ENCODE measurements around the gene PAQR9.
"Not testable (repeated sequence)": the region's sequence is repeated elsewhere in the genome, so short reads cannot be mapped to it uniquely, and the experiment has no call there.

The PAQR9 gene

GRCh38 chr3:142963516-142964448, at the start of gene PAQR9:
Gene PAQR9, minus strand, starts transcription at chr3:142963674. Its CDS starts 338 bp downstream, at chr3:142963336.
- no peak for DNase-seq (ENCODE audit: low read depth in 2 of 2, low spot score in 1 of 2)

- no peak for DNase-seq (ENCODE audit: low read depth in 2 of 2, low spot score in 1 of 2)
These were observed 48.2 kb upstream of the PAQR9 start for GRCh38 chr3:143011705-143012104.

GRCh38 chr3:143010024-143010423, 46.5 kb upstream of the PAQR9 start:
- no peak for DNase-seq (ENCODE audit: low read depth in 2 of 2, low spot score in 1 of 2)

- DNase-seq (ENCODE audit: low read depth in 2 of 2, low spot score in 1 of 2) = no peak
These were observed 41.3 kb upstream of the PAQR9 start for GRCh38 chr3:143004823-143005222.

- DNase-seq (ENCODE audit: low read depth in 2 of 2, low spot score in 1 of 2) = no peak
These were observed 39.3 kb upstream of the PAQR9 start for GRCh38 chr3:143002727-143003126.

GRCh38 chr3:143002083-143002712, 38.7 kb upstream of the PAQR9 start:
- no peak for DNase-seq (ENCODE audit: low read depth in 2 of 2, low spot score in 1 of 2)

GRCh38 chr3:143001369-143002082, 38.1 kb upstream of the PAQR9 start, which contains the start of gene U2SURP:
Gene U2SURP, plus strand, starts transcription at chr3:143001570. Its CDS starts 59 bp downstream, at chr3:143001629.
- DNase-seq (ENCODE audit: low read depth in 2 of 2, low spot score in 1 of 2) = peak; percentile 70 to 78

- peak in 1 of 2 donors; percentile 11 for DNase-seq (ENCODE audit: low read depth in 2 of 2, low spot score in 1 of 2)
These were observed 37.5 kb upstream of the PAQR9 start for GRCh38 chr3:143001034-143001368.

GRCh38 chr3:143000528-143000927, 37.1 kb upstream of the PAQR9 start:
- no peak for DNase-seq (ENCODE audit: low read depth in 2 of 2, low spot score in 1 of 2)

GRCh38 chr3:142999881-143000280, 36.4 kb upstream of the PAQR9 start:
- DNase-seq (ENCODE audit: low read depth in 2 of 2, low spot score in 1 of 2) = no peak

GRCh38 chr3:142998439-142998838, 35.0 kb upstream of the PAQR9 start:
- DNase-seq (ENCODE audit: low read depth in 2 of 2, low spot score in 1 of 2) = no peak

- DNase-seq (ENCODE audit: low read depth in 2 of 2, low spot score in 1 of 2) = no peak
These were observed 33.9 kb upstream of the PAQR9 start for GRCh38 chr3:142997330-142997729.

- peak; percentile 18 to 38 for DNase-seq (ENCODE audit: low read depth in 2 of 2, low spot score in 1 of 2)
These were observed 30.5 kb upstream of the PAQR9 start for GRCh38 chr3:142993958-142994442.

GRCh38 chr3:142992323-142992722, 28.8 kb upstream of the PAQR9 start:
- no peak for DNase-seq (ENCODE audit: low read depth in 2 of 2, low spot score in 1 of 2)

- no peak for DNase-seq (ENCODE audit: low read depth in 2 of 2, low spot score in 1 of 2)
These were observed 27.2 kb upstream of the PAQR9 start for GRCh38 chr3:142990721-142991120.

GRCh38 chr3:142988826-142989225, 25.4 kb upstream of the PAQR9 start:
- DNase-seq (ENCODE audit: low read depth in 2 of 2, low spot score in 1 of 2) = not testable (repeated sequence)

- DNase-seq (ENCODE audit: low read depth in 2 of 2, low spot score in 1 of 2) = not testable (repeated sequence)
These were observed 24.7 kb upstream of the PAQR9 start for GRCh38 chr3:142988221-142988620.

- DNase-seq (ENCODE audit: low read depth in 2 of 2, low spot score in 1 of 2) = no peak
These were observed 24.2 kb upstream of the PAQR9 start for GRCh38 chr3:142987707-142988106.

- DNase-seq (ENCODE audit: low read depth in 2 of 2, low spot score in 1 of 2) = no peak
These were observed 23.7 kb upstream of the PAQR9 start for GRCh38 chr3:142987080-142987700.

GRCh38 chr3:142984255-142984654, 20.8 kb upstream of the PAQR9 start:
- no peak for DNase-seq (ENCODE audit: low read depth in 2 of 2, low spot score in 1 of 2)

GRCh38 chr3:142983318-142983717, 19.8 kb upstream of the PAQR9 start:
- DNase-seq (ENCODE audit: low read depth in 2 of 2, low spot score in 1 of 2) = no peak

Measured in stimulated activated CD8-positive, alpha-beta memory T cell treated with anti-CD3 and anti-CD28 coated beads, Interleukin-4, amount 100 ng/mL, for 1 hour (primary cell).